SK-N-MC (cell line): ENCODE data around the gene RPL7L1.
"Not testable (repeated sequence)": the region's sequence is repeated elsewhere in the genome, so short reads cannot be mapped to it uniquely, and the experiment has no call there.

Source experiments
- DNase-seq: peaks from one replicate; pipeline ENCODE4 v3.0.0-alpha.2; 2011; ENCODE audit warnings: low read depth, low spot score
- H3K27ac ChIP-seq: fragments of 200-600 bp; sonication (generic); 2 replicates; pipeline ENCODE4 v1.5.1; 2016; ENCODE audit warnings: mixed run types
- H3K36me3 ChIP-seq: fragments of 200-600 bp; sonication (generic); 2 replicates; pipeline ENCODE4 v1.6.1; 2017; ENCODE audit warnings: antibody characterized with exemption, low read length, mixed read lengths; ENCODE audit not compliant: insufficient read depth
- H3K4me3 ChIP-seq: fragments of 200-600 bp; sonication (generic); 2 replicates; pipeline ENCODE4 v1.5.1; 2016
- H3K9ac ChIP-seq: fragments of 200-600 bp; sonication (generic); 2 replicates; pipeline ENCODE4 v1.8.0; 2017; ENCODE audit warnings: mixed run types, mixed read lengths; ENCODE audit not compliant: insufficient read length
- H3K9me3 ChIP-seq: fragments of 200-600 bp; sonication (generic); 2 replicates; pipeline ENCODE4 v1.6.1; 2017; ENCODE audit warnings: low read depth, mild to moderate bottlenecking, antibody characterized with exemption, low read length, moderate library complexity, mixed read lengths
- EZH2 ChIP-seq: fragments of 200-600 bp; sonication (generic); IDR thresholded peaks from one replicate; pipeline ENCODE4 v1.6.1; 2017; ENCODE audit warnings: antibody characterized with exemption
- FOXP2 ChIP-seq: optimal IDR thresholded peaks from 2 replicates; pipeline ENCODE3; 2011; ENCODE audit warnings: mild to moderate bottlenecking, moderate library complexity; ENCODE audit not compliant: insufficient read depth; ENCODE audit errors: extremely low read length, control extremely low read depth
- POLR2AphosphoS5 ChIP-seq: IDR thresholded peaks from 2 replicates; pipeline ENCODE4 v1.6.1; 2012; ENCODE audit warnings: mild to moderate bottlenecking, low read depth, low read length, borderline replicate concordance

Gene RPL7L1

GRCh38 chr6:42899871-42900270, 20.5 kb downstream of the RPL7L1 start:
- H3K36me3 ChIP-seq, result no peaks in the 10 kb centered on the region
- no peak overlapping the region for H3K9ac ChIP-seq
- H3K27ac ChIP-seq, result peak overlapping the region; percentile 31; the same call in 1 of the 2 replicates
- TF ChIP-seq POLR2AphosphoS5 (no peak), EZH2 (no peak)
- no peak for DNase-seq
- peak overlapping the region; percentile 52 for H3K4me3 ChIP-seq
- H3K9me3 ChIP-seq, result no peaks in the 10 kb centered on the region

- Histone ChIP-seq H3K4me3 (peak overlapping the region; percentile 66), H3K9me3 (no peaks in the 10 kb centered on the region), H3K36me3 (no peaks in the 10 kb centered on the region), H3K9ac (no peak overlapping the region), H3K27ac (no peak overlapping the region)
- no peak for DNase-seq
- TF ChIP-seq POLR2AphosphoS5, result no peak
- TF ChIP-seq FOXP2, result no peak
- no peak for TF ChIP-seq EZH2
Measured at GRCh38 chr6:42901538-42901957, 22.1 kb downstream of the RPL7L1 start.

GRCh38 chr6:42902429-42903263, 23.2 kb downstream of the RPL7L1 start:
- H3K9ac ChIP-seq, H3K9me3 ChIP-seq, DNase-seq, H3K4me3 ChIP-seq, H3K36me3 ChIP-seq, H3K27ac ChIP-seq: not testable (repeated sequence)

- Histone ChIP-seq H3K36me3 (no peaks in the 10 kb centered on the region), H3K9ac (no peak overlapping the region), H3K4me3 (no peak overlapping the region), H3K9me3 (no peaks in the 10 kb centered on the region), H3K27ac (no peak overlapping the region)
- TF ChIP-seq EZH2 (no peak), FOXP2 (no peak), POLR2AphosphoS5 (no peak)
- no peak for DNase-seq
Measured at GRCh38 chr6:42904467-42904866, 25.1 kb downstream of the RPL7L1 start.

- H3K4me3 ChIP-seq, result no peak overlapping the region
- TF ChIP-seq EZH2 (no peak), FOXP2 (no peak), POLR2AphosphoS5 (no peak)
- no peak overlapping the region for H3K27ac ChIP-seq
- no peak overlapping the region for H3K9ac ChIP-seq
- H3K36me3 ChIP-seq, result no peaks in the 10 kb centered on the region
- no peaks in the 10 kb centered on the region for H3K9me3 ChIP-seq
- no peak for DNase-seq
Measured at GRCh38 chr6:42907336-42907735, 27.9 kb downstream of the RPL7L1 start.

- H3K4me3 ChIP-seq, result no peak overlapping the region
- TF ChIP-seq FOXP2 (no peak), POLR2AphosphoS5 (no peak), EZH2 (no peak)
- no peak overlapping the region for H3K27ac ChIP-seq
- H3K9me3 ChIP-seq, result no peaks in the 10 kb centered on the region
- H3K36me3 ChIP-seq, result no peaks in the 10 kb centered on the region
- no peak for DNase-seq
- H3K9ac ChIP-seq, result no peak overlapping the region
Measured at GRCh38 chr6:42909835-42910234, 30.4 kb downstream of the RPL7L1 start.

GRCh38 chr6:42911171-42912021, 32.0 kb downstream of the RPL7L1 start:
- no peak overlapping the region for H3K27ac ChIP-seq
- no peak for TF ChIP-seq EZH2
- TF ChIP-seq POLR2AphosphoS5, result no peak
- no peak for TF ChIP-seq FOXP2
- H3K4me3 ChIP-seq, result no peak overlapping the region
- no peaks in the 10 kb centered on the region for H3K9me3 ChIP-seq
- no peak overlapping the region for H3K9ac ChIP-seq
- no peaks in the 10 kb centered on the region for H3K36me3 ChIP-seq
- no peak for DNase-seq

- no peak for DNase-seq
- no peak overlapping the region for H3K27ac ChIP-seq
- TF ChIP-seq FOXP2 (no peak), POLR2AphosphoS5 (no peak), EZH2 (no peak)
- H3K36me3 ChIP-seq, result no peaks in the 10 kb centered on the region
- H3K4me3 ChIP-seq, result no peak overlapping the region
- no peaks in the 10 kb centered on the region for H3K9me3 ChIP-seq
- no peak overlapping the region for H3K9ac ChIP-seq
Measured at GRCh38 chr6:42914546-42914945, 35.1 kb downstream of the RPL7L1 start.
